Measurements from ENCODE around the gene RNF130.

DNA sequence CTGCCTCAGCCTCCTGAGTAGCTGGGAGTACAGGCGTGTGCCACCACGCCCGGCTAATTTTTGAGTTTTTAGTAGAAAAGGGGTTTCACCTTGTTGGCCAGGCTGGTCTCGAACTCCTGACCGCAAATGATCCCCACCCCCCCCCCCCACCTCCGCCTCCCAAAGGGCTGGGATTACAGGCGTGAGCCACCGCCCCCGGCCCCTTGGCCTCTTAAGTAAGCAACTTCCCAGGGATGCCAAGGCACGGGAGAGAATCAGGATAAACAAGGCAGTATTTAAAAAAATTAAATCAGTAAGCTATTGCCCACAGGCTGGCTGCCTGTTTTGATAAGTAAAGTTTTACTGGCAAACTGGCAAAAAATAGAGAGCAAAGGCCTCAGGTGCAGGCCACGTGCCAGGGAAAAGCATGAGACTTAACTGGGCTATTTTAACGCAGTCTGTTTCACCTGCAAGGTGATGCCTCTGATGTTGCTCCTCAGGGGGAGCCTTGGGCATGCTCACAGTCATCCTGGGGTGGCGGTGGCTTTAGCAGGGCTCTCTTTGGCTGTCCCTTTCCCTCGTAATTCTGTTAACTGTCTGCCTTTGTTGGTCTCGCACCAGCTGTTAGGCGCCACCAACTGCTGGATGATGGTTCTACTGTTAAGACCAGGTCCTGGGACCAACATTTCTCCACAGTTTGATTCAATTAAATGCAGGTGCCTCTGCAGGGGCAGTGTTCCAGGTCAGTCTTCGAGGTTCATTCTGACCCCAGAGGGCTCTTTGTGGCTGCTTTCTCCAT is 19.4 kb upstream of the RNF130 start:
- TF ChIP-seq, protein P1, sequence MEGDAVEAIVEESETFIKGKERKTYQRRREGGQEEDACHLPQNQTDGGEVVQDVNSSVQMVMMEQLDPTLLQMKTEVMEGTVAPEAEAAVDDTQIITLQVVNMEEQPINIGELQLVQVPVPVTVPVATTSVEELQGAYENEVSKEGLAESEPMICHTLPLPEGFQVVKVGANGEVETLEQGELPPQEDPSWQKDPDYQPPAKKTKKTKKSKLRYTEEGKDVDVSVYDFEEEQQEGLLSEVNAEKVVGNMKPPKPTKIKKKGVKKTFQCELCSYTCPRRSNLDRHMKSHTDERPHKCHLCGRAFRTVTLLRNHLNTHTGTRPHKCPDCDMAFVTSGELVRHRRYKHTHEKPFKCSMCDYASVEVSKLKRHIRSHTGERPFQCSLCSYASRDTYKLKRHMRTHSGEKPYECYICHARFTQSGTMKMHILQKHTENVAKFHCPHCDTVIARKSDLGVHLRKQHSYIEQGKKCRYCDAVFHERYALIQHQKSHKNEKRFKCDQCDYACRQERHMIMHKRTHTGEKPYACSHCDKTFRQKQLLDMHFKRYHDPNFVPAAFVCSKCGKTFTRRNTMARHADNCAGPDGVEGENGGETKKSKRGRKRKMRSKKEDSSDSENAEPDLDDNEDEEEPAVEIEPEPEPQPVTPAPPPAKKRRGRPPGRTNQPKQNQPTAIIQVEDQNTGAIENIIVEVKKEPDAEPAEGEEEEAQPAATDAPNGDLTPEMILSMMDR (IDR thresholded peaks at IDR 0.05; ENCODE audit: poor library complexity, severe bottlenecking): peak; percentile 32
- TF ChIP-seq RAD21 (conservative IDR thresholded peaks at IDR 0.05) (peak; percentile 15), EZH2 (IDR thresholded peaks at IDR 0.05; ENCODE audit: borderline replicate concordance, insufficient read depth, low read length, poor library complexity, severe bottlenecking) (no peak)
- TF ChIP-seq, protein P2, sequence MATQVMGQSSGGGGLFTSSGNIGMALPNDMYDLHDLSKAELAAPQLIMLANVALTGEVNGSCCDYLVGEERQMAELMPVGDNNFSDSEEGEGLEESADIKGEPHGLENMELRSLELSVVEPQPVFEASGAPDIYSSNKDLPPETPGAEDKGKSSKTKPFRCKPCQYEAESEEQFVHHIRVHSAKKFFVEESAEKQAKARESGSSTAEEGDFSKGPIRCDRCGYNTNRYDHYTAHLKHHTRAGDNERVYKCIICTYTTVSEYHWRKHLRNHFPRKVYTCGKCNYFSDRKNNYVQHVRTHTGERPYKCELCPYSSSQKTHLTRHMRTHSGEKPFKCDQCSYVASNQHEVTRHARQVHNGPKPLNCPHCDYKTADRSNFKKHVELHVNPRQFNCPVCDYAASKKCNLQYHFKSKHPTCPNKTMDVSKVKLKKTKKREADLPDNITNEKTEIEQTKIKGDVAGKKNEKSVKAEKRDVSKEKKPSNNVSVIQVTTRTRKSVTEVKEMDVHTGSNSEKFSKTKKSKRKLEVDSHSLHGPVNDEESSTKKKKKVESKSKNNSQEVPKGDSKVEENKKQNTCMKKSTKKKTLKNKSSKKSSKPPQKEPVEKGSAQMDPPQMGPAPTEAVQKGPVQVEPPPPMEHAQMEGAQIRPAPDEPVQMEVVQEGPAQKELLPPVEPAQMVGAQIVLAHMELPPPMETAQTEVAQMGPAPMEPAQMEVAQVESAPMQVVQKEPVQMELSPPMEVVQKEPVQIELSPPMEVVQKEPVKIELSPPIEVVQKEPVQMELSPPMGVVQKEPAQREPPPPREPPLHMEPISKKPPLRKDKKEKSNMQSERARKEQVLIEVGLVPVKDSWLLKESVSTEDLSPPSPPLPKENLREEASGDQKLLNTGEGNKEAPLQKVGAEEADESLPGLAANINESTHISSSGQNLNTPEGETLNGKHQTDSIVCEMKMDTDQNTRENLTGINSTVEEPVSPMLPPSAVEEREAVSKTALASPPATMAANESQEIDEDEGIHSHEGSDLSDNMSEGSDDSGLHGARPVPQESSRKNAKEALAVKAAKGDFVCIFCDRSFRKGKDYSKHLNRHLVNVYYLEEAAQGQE (IDR thresholded peaks at IDR 0.05; ENCODE audit: borderline replicate concordance): no peak

All from neural cell (in vitro differentiated cells).